GM21367 (cell line): Measurements from ENCODE around the gene SLC34A3.
"Not testable (repeated sequence)": the region's sequence is repeated elsewhere in the genome, so short reads cannot be mapped to it uniquely, and the experiment has no call there.

Experiments used
- ATAC-seq: cut with Tn5 transposase; IDR thresholded peaks from one replicate; pipeline ENCODE4 v1.9.1; 2021; ENCODE audit not compliant: unreplicated experiment

Gene SLC34A3

GRCh38 chr9:137228968-137229896, 1.5 kb upstream of the SLC34A3 start:
- ATAC-seq, result no peak

DNA sequence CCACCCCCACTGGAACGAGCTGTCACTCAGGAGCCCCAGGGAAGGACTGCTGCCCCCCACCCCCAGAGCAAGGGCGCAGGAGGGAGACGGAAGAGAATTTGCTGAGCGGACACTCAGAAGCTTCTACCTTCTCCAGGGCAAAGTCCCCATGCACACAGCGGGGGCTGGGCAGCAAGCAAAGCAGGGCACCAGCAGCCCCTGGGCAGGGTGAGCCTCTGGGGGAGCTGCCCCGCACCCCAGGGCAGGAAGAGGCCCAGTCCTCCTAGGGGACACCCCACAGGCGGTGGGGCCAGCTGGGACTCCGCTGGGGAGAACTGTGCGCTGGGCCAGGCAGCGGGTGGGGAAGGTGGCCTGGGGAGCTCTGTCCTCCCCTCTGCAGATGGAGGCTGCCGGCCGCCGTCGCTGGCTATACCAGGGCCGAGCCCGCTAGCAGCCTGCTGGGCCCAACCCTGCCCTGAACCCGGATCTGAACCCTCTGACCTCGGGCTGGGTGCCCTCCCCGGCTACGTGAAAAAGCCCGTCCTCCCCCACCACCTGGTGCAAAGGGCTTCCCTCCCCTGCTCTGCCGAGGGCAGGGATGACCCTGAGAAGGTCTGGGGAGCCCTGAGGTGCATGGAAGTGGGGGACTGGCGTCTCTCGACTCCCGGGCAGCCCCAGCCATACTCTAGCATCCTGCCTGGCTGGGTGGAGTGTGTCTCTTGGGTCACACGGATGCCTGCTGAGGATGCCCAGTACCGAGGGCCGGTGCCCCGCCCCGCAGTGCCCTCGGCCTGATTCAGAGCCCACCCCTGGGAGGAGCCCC, 597 bp upstream of the SLC34A3 start:
- ATAC-seq, result no peak

DNA sequence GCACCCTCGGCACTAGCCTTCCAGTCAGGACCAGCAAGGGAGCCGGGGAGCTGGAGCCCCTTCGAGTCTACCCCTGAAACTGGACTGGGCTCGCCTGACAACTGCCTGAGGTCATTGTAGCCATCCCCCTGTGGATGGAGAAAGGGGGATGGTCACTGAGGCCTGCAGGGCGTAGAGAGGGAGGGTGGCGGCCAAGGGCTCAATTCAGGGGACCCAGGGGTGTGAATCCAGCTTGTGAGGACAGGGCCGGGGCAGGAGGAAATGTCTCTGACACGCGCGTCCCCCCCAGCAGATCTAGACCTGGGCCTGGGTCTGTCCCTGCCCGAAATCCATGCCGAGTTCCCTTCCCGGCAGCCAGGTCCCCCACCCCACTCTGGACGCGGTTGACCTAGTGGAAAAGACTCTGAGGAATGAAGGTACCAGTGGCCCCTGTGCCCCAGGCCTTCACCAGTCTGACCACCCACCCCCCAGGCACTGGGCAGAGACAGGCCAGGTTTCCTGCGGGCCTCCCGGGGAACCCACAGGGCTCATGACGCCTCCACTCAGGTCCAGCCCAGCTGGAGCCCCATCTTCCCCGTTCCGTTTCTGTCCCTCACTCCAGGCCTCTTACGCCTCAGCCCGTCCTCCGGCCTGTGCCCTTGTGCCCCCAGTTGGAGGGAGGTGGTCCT, 805 bp downstream of the SLC34A3 start:
- ATAC-seq, result no peak

GRCh38 chr9:137232101-137232500, 1.4 kb downstream of the SLC34A3 start:
- no peak for ATAC-seq

DNA sequence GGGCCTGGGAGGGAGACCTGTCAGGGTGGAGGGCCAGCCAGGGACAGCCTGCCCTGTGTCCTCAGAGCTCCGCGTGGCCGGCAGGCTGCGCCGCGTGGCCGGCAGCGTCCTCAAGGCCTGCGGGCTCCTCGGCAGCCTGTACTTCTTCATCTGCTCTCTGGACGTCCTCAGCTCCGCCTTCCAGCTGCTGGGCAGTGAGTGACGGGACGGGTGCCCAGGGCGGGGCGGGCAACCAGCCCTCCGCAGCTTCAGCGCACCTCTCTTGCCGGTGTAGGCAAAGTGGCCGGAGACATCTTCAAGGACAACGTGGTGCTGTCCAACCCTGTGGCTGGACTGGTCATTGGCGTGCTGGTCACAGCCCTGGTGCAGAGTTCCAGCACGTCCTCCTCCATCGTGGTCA, 1.8 kb downstream of the SLC34A3 start:
- ATAC-seq, result no peak

DNA sequence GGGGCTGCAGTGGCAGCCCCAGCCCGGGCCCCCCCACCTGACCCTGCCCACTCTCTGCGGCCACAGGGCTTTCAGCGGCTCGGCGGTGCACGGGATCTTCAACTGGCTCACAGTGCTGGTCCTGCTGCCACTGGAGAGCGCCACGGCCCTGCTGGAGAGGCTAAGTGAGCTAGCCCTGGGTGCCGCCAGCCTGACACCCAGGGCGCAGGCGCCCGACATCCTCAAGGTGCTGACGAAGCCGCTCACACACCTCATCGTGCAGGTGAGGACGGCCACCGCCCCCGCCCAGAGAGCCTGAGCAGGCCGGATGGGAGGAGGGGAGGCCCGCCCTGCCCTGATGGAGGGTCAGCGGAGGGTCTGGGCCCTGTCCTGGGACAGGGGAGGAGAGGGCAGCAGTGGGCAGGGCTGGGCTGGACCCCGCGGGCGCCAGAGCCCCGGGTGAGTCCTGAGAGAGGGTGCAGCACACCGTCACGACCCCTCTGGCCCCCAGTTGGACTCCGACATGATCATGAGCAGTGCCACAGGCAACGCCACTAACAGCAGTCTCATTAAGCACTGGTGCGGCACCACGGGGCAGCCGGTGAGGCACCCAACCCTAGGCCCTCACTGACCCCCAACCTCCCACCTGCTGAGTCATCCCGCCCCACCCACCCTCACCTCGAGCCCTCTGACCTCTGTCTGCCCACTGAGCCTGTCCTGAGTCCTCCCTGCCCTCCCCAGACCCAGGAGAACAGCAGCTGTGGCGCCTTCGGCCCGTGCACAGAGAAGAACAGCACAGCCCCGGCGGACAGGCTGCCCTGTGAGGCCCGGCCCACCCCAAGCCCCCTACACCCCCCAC, 2.7 kb downstream of the SLC34A3 start:
- no peak for ATAC-seq

DNA sequence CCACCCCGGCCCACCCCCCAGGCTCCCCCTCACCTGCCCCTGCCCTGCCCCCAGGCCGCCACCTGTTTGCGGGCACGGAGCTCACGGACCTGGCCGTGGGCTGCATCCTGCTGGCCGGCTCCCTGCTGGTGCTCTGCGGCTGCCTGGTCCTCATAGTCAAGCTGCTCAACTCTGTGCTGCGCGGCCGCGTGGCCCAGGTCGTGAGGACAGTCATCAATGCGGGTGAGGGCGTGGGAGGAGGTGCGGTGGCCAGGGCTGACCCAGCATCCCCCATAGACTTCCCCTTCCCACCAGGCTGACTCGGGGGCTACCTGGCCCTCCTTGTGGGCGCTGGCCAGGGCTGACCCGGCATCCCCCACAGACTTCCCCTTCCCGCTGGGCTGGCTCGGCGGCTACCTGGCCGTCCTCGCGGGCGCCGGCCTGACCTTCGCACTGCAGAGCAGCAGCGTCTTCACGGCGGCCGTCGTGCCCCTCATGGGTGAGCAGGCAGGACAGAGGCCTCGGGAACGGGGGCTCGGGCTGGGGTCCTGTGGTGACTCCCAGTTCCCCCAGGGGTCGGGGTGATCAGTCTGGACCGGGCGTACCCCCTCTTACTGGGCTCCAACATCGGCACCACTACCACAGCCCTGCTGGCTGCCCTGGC, 3.5 kb downstream of the SLC34A3 start:
- no peak for ATAC-seq

DNA sequence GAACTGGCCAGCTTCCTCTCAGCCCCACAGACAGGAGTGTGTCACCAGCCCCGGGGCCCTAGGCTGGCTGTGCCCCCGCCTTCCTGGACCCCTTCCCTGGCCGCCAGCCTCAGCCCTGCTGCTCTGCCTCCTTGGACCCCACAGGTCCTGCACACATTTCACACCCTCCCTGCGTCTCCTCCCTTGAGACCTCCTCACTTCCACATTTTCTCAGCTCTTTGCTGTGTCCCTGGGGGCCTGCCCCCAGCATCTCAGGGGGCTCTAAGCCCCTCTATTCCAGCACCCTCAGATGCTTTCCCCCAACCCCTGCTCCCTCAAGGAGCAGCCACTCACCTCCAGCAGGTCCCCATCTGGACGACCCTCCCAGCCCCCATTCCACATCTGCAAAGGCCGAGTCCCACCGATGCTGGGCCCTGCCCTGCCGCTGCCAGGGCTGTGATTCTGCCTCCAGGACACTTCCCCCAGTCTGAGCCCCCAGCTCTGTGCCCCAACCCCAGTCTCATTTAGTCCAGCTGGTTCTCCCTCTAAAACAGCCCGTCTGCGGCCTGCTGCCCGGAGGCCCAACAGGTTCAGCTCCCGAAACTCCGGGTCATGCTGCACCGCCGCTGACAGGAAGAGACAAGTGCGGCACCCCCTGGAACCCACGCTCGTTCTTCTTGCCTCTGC, 4.2 kb downstream of the SLC34A3 start:
- ATAC-seq, result no peak

- ATAC-seq, result no peak
Observed at GRCh38 chr9:137235424-137236237, 4.9 kb downstream of the SLC34A3 start.

GRCh38 chr9:137236238-137236935, 5.7 kb downstream of the SLC34A3 start:
- no peak for ATAC-seq

DNA sequence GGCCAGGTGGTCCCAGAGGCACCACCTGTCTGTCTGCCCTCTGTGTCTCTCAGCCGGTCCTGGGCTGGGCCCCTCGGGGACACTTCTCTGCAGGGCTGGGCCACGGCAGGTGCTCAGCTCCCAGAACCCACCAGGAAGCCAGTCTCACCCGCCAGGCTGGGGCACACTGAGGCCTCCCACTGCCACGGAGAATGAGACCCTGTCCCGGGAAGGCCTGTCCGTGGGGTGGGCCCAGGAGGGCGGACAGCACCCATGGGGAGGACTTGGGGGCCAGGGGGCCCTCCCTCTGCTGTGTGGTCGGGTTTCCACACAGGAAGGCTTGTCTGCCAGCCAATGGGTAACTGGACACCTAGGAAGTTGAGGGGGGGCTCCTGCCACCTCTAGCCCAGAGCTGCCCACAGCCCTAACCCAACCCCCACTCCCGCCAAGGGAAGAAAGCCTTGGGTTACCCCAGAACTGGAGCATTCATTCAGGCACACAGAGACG, 6.3 kb downstream of the SLC34A3 start:
- no peak for ATAC-seq

GRCh38 chr9:137237759-137238726, 7.3 kb downstream of the SLC34A3 start:
- no peak for ATAC-seq

- not testable (repeated sequence) for ATAC-seq
Observed at GRCh38 chr9:137239541-137240200, 9.0 kb downstream of the SLC34A3 start.

DNA sequence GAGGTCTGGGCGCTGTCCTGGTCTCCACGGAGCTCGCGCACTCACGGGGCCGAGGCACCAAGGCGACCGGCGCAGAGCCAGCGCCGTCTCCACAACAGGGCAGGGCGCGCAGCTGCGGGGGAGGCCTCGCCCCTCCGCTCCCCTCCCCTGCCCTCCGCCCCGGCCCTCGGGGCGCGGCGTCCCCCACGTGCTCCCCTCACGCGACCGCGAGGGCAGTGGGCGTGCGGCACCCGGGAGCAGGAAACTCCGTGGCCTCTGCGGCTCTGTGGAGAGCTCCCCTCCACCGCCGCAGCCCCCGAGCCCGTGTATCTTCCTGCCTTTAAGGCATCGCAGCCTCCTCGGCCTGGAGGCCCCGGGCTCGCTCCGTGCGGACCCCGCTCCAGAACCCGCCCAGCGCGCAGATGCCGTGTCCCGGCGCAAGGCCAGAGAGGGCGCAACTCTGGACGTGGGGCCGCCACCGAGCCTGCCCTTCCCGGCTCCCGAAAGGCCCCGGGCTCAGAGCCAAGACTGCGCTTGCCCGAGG, 9.7 kb downstream of the SLC34A3 start:
- peak; percentile 16 for ATAC-seq

GRCh38 chr9:137240841-137241489, 10.3 kb downstream of the SLC34A3 start, which contains the start of gene TUBB4B:
Gene TUBB4B, plus strand, starts transcription at chr9:137241287. Its CDS starts 74 bp downstream, at chr9:137241361.
- peak; percentile 64 for ATAC-seq
